Natural killer cell (primary cell): ENCODE measurements around the gene VPS37B. TPM values are rescaled to one million over a fixed set of nuclear protein-coding genes. Genes with fewer than 3 reads are reported as not detected.

Experiments used
- ATAC-seq, 3 donors: fragments of 150-1000 bp in 2 of 3; fragments of 200-7000 bp in 1 of 3; cut with Tn5 transposase; 1 replicate in 1 of 3; 2 replicates in 2 of 3; pipeline ENCODE4 v1.10.0; 2021; ENCODE audit warnings: mild to moderate bottlenecking in 2 of 3, moderate library complexity in 2 of 3
- DNase-seq, 2 donors: peaks; one replicate each; pipeline versions ENCODE4 v3.0.0 to v3.0.0-alpha.2; 2013 to 2021; ENCODE audit warnings: mixed read lengths in 1 of 2
- H3K27ac ChIP-seq: one replicate; pipeline ENCODE4 v1.5.1; 2013; ENCODE audit warnings: mild to moderate bottlenecking, low read length
- H3K27me3 ChIP-seq: one replicate; pipeline ENCODE4 v1.6.1; 2013; ENCODE audit warnings: low read length; ENCODE audit not compliant: control insufficient read depth, insufficient read depth
- H3K36me3 ChIP-seq: one replicate; pipeline ENCODE4 v1.6.1; 2013; ENCODE audit warnings: low read length; ENCODE audit not compliant: control insufficient read depth, insufficient read depth
- H3K4me1 ChIP-seq: one replicate; pipeline ENCODE4 v1.6.1; 2013; ENCODE audit warnings: low read length; ENCODE audit not compliant: control insufficient read depth, insufficient read depth
- H3K4me3 ChIP-seq: one replicate; pipeline ENCODE4 v1.5.1; 2013; ENCODE audit warnings: low read length
- H3K9me3 ChIP-seq: one replicate; pipeline ENCODE4 v1.6.1; 2013; ENCODE audit warnings: low read length; ENCODE audit not compliant: control insufficient read depth, insufficient read depth
- H3K27ac Mint-ChIP-seq, 2 donors: one replicate each; pipeline ENCODE4 v1.8.0; 2022; ENCODE audit warnings: mild to moderate bottlenecking in 2 of 2, mixed read lengths in 2 of 2, moderate library complexity in 1 of 2
- H3K27me3 Mint-ChIP-seq, 2 donors: one replicate each; pipeline ENCODE4 v1.8.0; 2022; ENCODE audit warnings: low read depth in 2 of 2, mixed read lengths in 2 of 2
- H3K36me3 Mint-ChIP-seq: one replicate; pipeline ENCODE4 v1.8.0; 2022; ENCODE audit warnings: mixed read lengths
- H3K4me1 Mint-ChIP-seq, 2 donors: one replicate each; pipeline ENCODE4 v1.8.0; 2022; ENCODE audit warnings: mixed read lengths in 2 of 2
- H3K4me3 Mint-ChIP-seq: one replicate; pipeline ENCODE4 v1.8.0; 2022; ENCODE audit warnings: mild to moderate bottlenecking, moderate library complexity, mixed read lengths
- H3K9me3 Mint-ChIP-seq, 2 donors: one replicate each; pipeline ENCODE4 v1.8.0; 2022; ENCODE audit warnings: mixed read lengths in 2 of 2
- CTCF ChIP-seq: fragments of 200-600 bp; IDR thresholded peaks from one replicate; pipeline ENCODE4 v1.8.0; 2022; ENCODE audit warnings: antibody characterized with exemption
- WGBS: methylation state at CpG from one replicate; pipeline ENCODE4 v1.1.7; 2013; ENCODE audit warnings: missing lambda C conversion rate; ENCODE audit not compliant: insufficient coverage; 5-methylcytosine and 5-hydroxymethylcytosine counted together
- intact Hi-C: fragments of 100-400 bp; cut with micrococcal nuclease; formaldehyde crosslinking; loops from one replicate; pipeline ENCODE4 v1.14.2; 2022
- total RNA-seq, 4 donors: library from RNA; stranded (reverse); fragments of 120-200 nt in 1 of 4; gene quantifications; one replicate each; pipeline versions ENCODE4 v1.2.3 to v1.2.4, GENCODE V29; 2013 to 2022

VPS37B gene
- total RNA-seq, 3 donors from 2014 or later (not counting 1 experiment from before 2014, with no cell fraction given): 142 to 167 (median 165) TPM

DNA sequence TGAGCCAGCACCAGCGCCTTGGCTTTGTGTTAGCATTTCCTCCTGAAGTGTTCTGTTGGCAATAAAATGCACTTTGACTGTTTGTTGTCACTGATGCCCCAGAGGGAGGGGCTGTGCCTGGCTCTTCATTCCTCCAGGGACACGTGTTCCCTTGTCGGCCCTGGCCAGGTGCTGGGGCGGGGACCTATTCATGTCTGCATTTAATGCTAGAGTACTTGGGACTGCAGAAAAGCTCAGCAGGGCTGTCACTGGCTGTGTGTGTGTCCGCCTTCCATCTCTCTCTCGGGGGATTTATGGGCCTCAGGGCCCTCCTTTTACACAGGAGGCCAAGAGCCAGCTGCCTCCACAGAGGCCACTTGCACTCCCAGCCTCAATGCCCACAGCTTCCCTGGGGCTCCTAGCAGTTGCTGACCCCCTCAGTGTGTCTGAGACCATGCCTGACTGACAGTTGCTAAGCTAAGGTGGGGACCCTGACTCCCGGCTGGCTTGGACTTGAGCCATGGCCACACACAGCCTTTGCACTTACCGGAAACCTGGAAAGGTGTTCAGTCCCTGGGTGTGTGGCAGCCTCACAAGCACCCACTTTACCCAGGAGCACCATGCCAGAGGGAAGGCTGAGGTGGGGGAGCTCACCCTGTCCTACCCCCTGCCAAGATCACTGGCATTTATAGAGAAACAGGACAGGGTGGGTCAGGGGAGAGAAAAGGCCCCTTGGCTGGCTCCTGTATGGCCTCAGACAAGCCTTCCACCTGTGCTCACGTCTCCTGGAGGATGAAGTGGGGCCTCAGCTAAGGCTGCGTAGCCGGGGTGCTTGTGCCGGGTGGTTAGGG is 32.8 kb downstream of the VPS37B start:
- no peak overlapping the region for H3K4me3 ChIP-seq
- DNase-seq: no peak
- no peaks in the 10 kb centered on the region for H3K27me3 ChIP-seq
- no peaks in the 10 kb centered on the region for H3K9me3 ChIP-seq
- no peaks in the 10 kb centered on the region for H3K9me3 Mint-ChIP-seq
- H3K27ac Mint-ChIP-seq: peak overlapping the region in 1 of 2 donors; percentile 67
- peaks cover 23% of the 10 kb centered on the region for H3K4me1 ChIP-seq
- H3K27ac ChIP-seq: no peak overlapping the region
- peaks cover 12% of the 10 kb centered on the region in 2 donors for H3K4me1 Mint-ChIP-seq
- WGBS: 77% methylated on average over 12 of the region's 12 CpGs
- peaks cover 57% of the 10 kb centered on the region for H3K36me3 ChIP-seq
- intact Hi-C loops: loop anchor here (5.0 kb wide), 2 partner anchors 34 to 374 kb away; partner anchors contain the start of gene VPS37B
- H3K36me3 Mint-ChIP-seq: no peaks in the 10 kb centered on the region
- no peaks in the 10 kb centered on the region for H3K27me3 Mint-ChIP-seq
- H3K4me3 Mint-ChIP-seq: no peak overlapping the region
- no peak for ATAC-seq
- TF ChIP-seq CTCF: no peak

DNA sequence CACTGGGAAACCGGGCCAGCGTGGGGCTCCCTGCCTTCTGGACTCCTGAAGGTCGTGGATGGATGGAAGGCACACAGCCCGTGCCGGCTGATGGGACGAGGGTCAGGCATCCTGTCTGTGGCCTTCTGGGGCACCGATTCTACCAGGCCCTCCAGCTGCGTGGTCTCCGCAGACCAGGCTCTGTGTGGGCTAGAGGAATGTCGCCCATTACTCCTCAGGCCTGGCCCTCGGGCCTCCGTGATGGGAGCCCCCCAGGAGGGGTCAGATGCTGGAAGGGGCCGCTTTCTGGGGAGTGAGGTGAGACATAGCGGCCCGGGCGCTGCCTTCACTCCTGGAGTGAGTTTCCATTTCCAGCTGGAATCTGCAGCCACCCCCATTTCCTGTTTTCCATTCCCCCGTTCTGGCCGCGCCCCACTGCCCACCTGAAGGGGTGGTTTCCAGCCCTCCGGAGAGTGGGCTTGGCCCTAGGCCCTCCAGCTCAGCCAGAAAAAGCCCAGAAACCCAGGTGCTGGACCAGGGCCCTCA is 33.8 kb downstream of the VPS37B start:
- ATAC-seq (no peak), DNase-seq (no peak)
- no peaks in the 10 kb centered on the region for H3K36me3 Mint-ChIP-seq
- H3K4me1 Mint-ChIP-seq: peaks cover 12% of the 10 kb centered on the region in 2 donors
- no peaks in the 10 kb centered on the region for H3K9me3 Mint-ChIP-seq
- H3K36me3 ChIP-seq: peaks cover 50% of the 10 kb centered on the region
- no peak overlapping the region for H3K4me3 ChIP-seq
- H3K4me3 Mint-ChIP-seq: no peak overlapping the region
- intact Hi-C loops: loop anchor here (5.0 kb wide), 2 partner anchors 35 to 375 kb away; partner anchors contain the start of gene VPS37B
- H3K27ac ChIP-seq: no peak overlapping the region
- H3K9me3 ChIP-seq: no peaks in the 10 kb centered on the region
- no peak for TF ChIP-seq CTCF
- peaks cover 23% of the 10 kb centered on the region for H3K4me1 ChIP-seq
- H3K27ac Mint-ChIP-seq: peak overlapping the region; percentile 48 to 49
- WGBS: 87% methylated on average over 20 of the region's 20 CpGs
- H3K27me3 ChIP-seq: no peaks in the 10 kb centered on the region
- H3K27me3 Mint-ChIP-seq: no peaks in the 10 kb centered on the region

DNA sequence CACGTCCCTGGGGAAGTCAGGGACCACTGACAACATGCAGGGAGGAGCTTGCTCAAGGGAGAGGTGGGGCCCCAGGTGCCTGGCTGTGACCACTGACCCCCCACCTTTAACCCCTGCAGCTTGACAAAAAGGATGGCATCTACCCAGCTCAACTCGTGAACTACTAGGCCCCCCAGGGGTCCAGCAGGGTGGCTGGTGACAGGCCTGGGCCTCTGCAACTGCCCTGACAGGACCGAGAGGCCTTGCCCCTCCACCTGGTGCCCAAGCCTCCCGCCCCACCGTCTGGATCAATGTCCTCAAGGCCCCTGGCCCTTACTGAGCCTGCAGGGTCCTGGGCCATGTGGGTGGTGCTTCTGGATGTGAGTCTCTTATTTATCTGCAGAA is 34.3 kb downstream of the VPS37B start:
- H3K9me3 Mint-ChIP-seq: no peaks in the 10 kb centered on the region
- Histone ChIP-seq H3K4me1 (peaks cover 23% of the 10 kb centered on the region), H3K4me3 (no peak overlapping the region), H3K27ac (no peak overlapping the region), H3K27me3 (no peaks in the 10 kb centered on the region), H3K9me3 (no peaks in the 10 kb centered on the region), H3K36me3 (peaks cover 45% of the 10 kb centered on the region)
- peak overlapping the region; percentile 48 to 57 for H3K27ac Mint-ChIP-seq
- DNase-seq (no peak), ATAC-seq (no peak)
- H3K36me3 Mint-ChIP-seq: no peaks in the 10 kb centered on the region
- intact Hi-C loops: loop anchor here (5.0 kb wide), 2 partner anchors 36 to 376 kb away; partner anchors contain the start of gene VPS37B
- no peaks in the 10 kb centered on the region for H3K27me3 Mint-ChIP-seq
- peaks cover 9 to 12% of the 10 kb centered on the region in 2 donors for H3K4me1 Mint-ChIP-seq
- WGBS: 91% methylated on average over 5 of the region's 5 CpGs
- TF ChIP-seq CTCF: no peak
- no peak overlapping the region for H3K4me3 Mint-ChIP-seq
